ENCODE results near the gene NPAT.
"Not testable (repeated sequence)": the region's sequence is repeated elsewhere in the genome, so short reads cannot be mapped to it uniquely, and the experiment has no call there.

NPAT gene

GRCh38 chr11:108218912-108219783, 3.3 kb downstream of the NPAT start:
- no peak for DNase-seq

DNA sequence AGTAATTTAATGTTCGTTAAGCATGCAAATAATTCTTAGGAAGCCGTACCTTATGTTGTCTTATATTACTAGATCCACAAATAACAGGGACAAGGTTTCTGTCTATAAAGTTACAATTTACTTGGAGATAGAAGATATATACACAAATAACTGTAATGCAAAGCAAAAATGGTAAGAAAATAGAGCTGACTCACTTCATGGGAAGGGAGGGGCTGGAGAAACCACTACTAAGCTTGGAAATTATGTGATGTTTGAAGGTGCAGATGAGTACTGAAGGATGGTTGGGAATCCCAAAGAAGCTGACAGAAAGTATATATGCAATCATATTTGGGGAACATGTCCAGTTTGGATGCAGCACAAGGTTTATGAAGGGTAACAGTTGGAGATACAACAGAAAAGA, 4.0 kb downstream of the NPAT start:
- no peak for DNase-seq

GRCh38 chr11:108216988-108217387, 5.5 kb downstream of the NPAT start:
- no peak for DNase-seq

- DNase-seq: no peak
Observed at GRCh38 chr11:108213784-108214183, 8.7 kb downstream of the NPAT start.

DNA sequence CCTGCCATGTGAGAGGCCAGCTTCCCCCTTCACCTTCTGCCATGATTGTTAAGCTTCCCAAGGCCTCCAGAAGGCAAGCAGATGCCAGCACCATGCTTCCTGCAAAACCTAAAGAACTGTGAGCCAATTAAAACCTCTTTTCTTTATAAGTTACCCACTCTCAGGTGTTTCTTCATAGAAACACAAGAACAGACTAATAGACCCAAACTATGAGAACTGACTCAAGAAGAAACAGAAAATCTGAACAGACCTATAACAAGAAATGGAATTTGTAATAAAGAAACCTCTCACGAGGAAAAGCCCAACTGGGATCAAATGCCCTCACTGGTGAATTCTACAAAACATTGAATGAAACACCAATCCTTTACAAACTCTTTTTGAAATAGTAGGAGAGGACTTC, 12.0 kb downstream of the NPAT start:
- no peak for DNase-seq

DNA sequence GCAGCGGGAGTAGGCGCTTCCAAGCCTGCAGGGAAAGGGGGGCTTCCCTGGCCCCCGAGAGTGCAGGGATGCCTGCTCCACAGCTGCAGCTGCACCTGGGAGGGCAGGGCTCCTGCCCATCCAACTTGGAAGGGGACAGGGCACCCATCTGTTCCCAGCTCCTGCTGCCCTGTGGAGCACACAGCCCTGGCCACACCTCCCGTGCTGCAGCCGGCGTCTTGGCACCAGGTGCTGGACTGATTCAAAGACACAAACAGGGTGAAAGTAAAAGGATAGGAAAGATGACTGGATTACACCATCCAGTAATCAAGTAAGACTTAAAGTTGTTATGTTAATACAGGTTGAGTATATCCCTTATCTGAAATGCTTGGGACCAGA, 14.8 kb downstream of the NPAT start:
- DNase-seq: no peak

GRCh38 chr11:108206969-108207682, 15.3 kb downstream of the NPAT start:
- no peak for DNase-seq

- DNase-seq: no peak
Observed at GRCh38 chr11:108206171-108206570, 16.3 kb downstream of the NPAT start.

- DNase-seq: no peak
Observed at GRCh38 chr11:108204929-108205499, 17.4 kb downstream of the NPAT start.

DNA sequence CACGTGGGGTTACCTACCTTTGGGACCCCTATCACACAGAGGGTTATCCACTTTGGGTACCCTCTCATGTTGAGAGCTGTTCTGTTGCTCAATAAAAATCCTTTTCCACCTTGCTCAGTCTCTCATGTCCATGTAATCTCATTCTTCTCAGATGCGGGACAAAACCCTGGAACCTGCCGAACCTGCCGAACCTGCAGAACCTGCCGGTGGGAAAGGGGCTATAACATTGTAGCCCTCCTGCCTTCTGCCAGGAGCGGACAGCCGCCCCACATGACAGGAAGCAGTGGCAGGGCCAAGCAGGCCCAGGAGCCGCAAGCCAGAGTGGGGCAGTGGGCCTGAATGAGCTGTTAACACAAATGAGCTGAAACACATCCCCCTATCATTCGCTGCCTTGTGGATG, 18.1 kb downstream of the NPAT start:
- no peak for DNase-seq

GRCh38 chr11:108203075-108203474, 19.4 kb downstream of the NPAT start:
- DNase-seq: no peak

- DNase-seq: peak; percentile 75
Observed at GRCh38 chr11:108199446-108200321, 22.8 kb downstream of the NPAT start.

GRCh38 chr11:108198833-108199232, 23.6 kb downstream of the NPAT start:
- DNase-seq: no peak

- no peak for DNase-seq
Observed at GRCh38 chr11:108197351-108197750, 25.1 kb downstream of the NPAT start.

- DNase-seq: no peak
Observed at GRCh38 chr11:108196901-108197300, 25.5 kb downstream of the NPAT start.

- DNase-seq: no peak
Observed at GRCh38 chr11:108193725-108194124, 28.7 kb downstream of the NPAT start.

GRCh38 chr11:108177570-108177969, 44.9 kb downstream of the NPAT start:
- no peak for DNase-seq

- no peak for DNase-seq
Observed at GRCh38 chr11:108170184-108170583, 52.3 kb downstream of the NPAT start.

DNA sequence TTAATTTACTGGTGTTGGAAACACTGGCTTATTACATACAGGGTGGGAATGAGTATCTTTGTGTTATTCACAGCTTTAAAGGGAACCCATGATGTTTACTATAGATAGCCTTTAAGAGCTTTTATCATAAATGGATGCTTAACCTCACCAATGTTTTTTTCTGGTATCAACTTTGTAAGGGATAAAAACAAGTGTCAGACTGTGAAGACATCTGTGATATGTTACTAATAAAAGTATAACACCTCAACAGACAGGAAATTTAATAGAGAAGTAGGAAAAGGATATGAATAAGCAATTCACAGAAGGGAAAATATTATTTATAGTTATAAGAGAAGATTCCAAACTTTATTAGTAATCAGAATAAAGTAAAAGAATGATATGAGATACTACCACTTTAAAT, 54.8 kb downstream of the NPAT start:
- no peak for DNase-seq

GRCh38 chr11:108162878-108163277, 59.6 kb downstream of the NPAT start:
- DNase-seq: not testable (repeated sequence)

DNA sequence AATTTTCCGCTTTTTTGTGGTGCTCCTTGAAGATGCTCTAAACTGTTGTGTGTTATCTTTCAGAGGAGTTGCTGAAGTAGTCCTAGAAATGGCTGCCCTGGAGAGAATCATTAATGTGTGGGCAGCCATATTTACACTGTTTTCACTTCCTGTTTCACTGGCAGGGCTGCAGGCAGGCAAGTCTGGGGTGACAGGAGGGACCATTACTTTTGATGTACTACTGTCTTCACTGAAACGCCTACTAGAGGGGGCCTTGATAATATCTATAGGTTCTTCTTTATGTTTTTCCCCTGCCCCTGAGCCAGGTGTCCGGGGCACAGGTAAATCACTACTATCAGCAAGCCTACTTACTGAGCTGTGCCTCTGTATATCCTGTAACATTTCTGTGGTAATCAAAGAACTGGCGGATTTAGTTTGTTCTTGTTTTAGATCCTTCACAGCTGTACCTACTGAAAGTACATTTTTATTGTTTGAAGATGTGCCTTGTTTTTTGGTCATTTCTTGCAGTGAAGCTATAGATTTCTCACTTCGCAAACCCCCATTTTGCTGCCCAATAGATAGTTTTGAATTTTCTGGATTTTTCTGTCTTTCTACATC, 61.4 kb downstream of the NPAT start:
- DNase-seq: no peak

GRCh38 chr11:108154591-108154990, 67.8 kb downstream of the NPAT start:
- DNase-seq: no peak

DNA sequence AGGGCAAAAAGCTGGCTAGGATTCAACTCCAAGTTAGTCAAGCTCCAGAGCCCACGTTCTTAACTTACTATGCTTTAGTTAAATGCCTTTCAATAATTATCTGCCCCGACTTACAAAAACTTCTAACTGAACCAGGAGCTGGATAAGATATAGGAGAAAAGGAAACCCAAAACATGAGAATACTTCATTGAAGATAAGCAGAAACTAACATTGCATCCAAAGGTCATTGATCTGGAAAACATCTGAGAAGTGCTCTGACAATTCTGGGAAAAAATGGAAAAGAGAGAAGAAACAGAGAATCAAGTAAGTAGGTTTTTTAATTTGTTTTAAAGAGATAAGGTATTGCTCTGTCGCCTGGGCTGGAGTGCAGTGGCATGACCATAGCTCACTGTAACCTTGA, 73.9 kb downstream of the NPAT start:
- DNase-seq: no peak
